ENCODE measurements around the gene AGAP1.
"Not testable (repeated sequence)": the region's sequence is repeated elsewhere in the genome, so short reads cannot be mapped to it uniquely, and the experiment has no call there.

The AGAP1 gene

DNA sequence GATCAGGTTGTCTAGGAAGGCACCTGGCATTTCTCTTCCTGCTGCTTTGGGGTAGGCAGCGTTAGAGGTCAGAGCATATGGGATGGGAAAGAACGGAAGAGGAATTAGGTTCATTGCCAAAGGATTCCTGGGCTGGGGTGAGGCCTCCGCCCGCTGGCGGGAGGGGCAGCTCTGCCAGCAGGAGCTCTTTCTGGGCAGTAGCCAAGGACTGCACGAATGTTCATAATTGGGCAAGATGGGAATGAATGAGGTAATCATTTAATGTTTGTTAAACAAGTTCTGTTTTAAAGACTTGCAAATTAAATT is 253.9 kb downstream of the AGAP1 start:
- DNase-seq = peak; percentile 83

DNA sequence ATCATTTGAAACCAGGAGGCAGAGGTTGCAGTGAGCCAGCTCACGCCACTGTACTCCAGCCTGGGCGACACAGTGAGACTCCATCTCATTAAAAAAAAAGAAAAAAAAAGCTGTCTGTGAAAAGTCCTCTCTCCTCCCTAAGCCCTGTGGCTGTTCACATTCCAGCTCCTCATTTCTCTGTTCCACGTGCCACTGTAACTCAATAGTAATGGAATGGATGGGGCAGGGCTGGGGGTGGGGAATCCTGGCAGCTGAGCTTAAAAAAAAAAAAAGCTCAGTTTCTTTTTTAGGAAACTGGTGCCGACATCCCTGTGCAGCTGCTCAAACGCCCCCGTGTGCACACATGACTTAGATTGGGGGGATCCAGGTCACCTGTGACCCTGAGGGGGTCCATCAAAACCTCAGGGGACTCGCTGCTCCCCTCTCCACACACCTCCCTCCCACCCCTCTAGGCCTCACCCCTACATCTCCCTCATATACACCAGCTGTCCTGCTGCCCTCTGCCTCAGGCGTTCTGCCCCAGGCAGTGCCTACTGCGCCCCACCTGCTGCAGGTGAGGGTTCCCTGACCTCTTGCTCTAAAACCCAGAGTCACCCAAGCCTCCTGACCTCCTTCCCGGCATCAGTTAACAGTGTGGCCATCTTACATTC is 255.4 kb downstream of the AGAP1 start:
- no peak for DNase-seq

DNA sequence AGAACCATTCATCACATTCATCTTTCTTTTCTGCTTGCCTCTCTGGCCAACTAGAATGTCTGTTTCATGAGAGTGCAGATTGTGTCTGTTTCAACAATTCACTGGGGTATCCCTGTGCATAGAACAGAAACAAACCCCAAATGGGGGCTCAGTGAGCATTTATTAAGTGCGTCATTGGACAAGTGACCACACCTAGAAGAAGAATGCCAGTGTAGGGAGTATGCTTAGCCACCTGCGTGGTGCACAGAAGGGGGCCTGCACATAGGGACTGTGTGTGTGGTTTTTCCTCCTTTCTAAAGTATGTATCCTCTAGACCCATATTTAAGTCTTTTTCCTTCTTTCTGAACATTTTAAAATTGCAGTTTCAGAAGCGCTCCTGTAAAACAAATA is 255.9 kb downstream of the AGAP1 start:
- DNase-seq = no peak

DNA sequence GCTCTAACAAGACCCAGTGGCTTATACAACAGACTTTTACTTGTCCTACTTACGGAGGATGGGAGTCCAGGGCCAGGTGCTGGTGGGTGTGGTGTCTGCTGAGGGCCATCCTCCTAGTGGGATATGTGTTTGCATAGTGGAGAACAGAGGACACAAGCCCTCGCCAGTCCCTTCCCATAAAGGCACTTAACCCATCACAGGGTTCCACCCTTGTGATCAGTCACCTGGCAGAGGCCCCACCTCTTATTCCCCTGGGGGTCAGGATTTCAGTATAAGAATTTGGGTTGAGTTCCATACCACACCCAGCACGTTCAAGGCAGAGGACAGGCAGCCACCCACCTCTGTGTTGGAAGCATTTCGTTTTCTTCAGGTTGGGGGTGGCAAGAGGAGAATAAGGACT is 259.0 kb downstream of the AGAP1 start:
- no peak for DNase-seq

DNA sequence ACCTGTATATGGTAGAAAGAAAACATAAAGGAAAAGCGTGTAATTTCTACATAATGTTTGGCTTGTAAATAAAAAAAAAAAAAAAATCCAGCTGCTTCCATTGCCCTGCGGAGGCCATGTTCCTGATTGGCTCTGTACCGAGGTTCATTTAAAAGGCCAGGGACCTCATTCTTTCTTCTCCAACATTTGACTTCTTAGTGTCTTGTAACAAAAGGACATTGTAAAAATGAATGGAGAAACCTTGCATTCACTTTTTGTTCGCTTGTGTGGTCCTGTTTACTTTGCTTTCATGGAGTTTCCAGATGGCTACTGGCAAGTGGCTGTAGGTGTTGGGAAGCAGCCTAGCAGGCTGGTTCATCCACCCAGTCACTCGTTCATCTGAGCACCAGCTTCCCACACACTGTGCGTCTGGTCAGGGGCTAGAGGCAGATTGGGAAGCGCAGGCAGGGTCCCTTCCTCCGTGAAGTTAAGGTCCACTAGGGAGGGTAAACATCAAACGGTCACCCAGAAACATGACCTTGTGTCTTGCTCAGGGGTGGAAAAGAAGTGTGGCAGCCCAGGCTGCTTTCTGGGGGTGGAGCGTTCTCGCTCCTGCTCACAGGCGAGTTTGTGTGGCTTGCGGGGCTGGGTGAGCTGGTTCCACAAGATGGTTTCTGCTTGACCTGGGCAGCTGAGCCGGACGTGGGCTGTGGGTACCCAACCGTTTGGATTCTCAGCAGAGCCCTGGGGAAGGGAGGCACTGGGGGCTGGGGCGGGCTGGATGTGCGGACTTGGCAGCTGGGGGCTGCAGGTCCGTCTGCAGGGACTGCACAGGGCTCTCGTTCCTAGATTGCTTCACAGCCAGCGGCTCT is 260.7 kb downstream of the AGAP1 start:
- no peak for DNase-seq

DNA sequence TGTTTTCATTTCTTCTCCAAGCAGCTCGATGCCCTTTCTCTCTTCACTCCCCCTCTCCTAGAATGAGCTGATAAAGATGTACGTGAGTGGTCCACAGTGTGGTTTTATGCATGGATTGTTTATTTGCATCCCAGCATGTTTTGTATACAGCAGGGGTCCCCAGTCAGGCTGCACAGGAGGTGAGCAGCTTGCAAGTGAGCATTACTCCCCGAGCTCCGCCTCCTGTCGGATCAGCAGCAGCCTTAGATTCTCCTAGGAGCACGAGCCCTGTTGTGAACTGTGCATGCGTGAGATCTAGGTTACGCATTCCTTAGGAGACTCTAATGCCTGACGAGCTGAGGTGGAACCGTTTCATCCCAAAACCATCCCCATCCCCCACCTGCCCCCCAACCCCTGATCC is 262.6 kb downstream of the AGAP1 start:
- DNase-seq = no peak

DNA sequence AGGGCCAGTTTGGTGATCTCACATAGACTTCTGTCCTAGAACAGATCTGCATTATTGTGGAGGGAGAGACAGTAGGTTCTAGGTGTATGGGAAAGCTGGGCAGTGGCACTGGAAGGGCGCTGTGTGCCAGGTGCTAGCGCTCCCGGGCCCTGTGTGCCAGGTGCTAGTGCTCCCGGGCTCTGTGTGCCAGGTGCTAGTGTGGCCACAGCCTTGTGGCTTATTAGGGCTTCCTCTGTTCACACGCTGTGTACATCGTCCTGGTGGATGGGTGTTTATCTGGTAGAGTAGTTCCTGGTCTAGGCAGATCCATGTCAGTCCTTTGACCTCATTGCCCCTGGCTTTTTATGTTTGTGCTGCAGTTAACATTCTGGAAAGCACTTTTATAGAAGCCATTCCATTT is 263.4 kb downstream of the AGAP1 start:
- DNase-seq = no peak

DNA sequence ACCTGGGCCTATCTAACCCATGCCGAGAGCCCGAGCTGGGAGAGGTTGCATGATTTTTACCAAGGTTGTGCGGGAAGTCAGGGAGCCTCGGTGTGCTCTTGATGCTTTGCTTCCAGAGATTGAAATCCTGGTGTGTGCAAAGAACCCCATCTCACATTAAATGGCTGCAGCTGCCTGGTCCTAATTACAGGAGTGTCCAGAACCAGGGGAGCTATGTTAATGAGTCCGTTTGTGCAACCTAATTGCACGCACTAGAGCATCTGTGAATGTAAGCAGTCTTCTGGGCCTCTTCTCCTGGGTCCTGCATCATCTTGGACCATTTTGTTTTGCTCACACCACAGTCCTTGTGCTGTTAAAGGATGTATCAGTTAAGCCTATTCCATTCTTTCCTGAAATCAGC is 263.8 kb downstream of the AGAP1 start:
- DNase-seq = no peak

DNA sequence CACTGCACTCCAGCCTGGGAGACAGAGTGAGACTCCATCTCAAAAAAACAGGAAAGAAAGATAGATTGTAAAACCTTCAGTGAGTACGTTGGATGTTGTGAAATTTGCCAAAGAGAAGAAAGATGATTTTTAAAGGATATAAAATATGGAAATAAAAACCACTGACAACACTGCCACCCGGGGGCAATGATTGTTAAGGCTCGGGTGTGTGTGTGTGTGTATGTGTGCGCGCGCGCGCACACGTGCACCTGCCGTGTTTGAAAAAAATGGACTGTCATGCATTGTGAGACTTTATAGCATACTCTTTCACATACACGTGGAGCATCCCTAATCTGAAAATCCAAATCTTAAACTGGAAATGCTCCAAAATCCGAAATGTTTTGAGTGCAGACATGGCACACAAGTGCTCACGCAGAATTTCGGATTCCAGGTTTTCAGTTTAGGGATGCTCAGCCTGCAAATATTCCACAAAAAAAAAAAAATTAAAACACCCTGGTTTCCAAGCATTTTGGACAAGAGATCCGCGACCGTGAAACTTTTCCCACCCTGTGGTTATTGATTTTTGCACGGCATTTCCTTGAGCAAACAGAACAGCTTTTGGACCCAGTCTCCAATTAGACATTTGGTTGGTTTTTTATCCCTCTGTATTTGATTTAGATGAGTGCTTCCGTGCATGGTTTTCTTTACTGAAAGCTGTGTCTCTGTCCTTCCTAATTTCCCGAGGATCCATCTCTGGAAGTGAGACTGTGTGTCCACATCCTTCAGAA is 269.2 kb downstream of the AGAP1 start:
- DNase-seq = no peak

DNA sequence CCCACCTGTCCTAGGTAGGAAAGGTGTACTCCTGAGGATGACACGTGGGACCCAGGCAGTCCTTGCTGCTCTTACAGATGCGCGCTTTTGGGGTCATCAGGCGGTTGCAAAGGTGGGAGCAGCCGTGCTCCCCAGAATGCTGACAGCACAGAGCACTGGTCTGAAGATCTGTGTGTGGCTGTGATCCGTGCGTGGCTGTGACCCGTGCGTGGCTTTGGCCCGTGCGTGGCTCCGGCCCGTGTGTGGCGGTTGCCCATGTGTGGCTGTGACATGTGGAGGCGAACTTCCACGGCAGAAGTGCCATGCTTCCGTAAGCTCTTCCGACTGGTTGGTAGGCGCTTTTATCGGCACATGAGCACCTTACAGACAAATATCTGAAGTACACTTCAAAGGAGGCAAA is 270.0 kb downstream of the AGAP1 start:
- no peak for DNase-seq

DNA sequence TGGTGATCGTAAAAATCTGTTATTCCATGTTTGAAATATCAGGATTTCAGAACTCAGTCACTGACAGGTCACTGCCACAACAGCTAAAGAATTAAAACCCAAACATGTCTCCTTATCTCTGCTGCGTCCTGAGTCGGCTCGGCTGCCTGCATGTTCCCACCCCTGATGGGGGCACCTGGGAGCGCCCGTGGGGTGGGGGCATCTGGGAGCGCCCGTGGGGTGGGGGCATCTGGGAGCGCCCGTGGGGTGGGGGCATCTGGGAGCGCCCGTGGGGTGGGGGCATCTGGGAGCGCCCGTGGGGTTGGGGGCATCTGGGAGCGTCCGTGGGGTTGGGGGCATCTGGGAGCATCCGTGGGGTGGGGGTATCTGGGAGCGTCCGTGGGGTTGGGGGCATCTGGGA is 270.6 kb downstream of the AGAP1 start:
- not testable (repeated sequence) for DNase-seq

DNA sequence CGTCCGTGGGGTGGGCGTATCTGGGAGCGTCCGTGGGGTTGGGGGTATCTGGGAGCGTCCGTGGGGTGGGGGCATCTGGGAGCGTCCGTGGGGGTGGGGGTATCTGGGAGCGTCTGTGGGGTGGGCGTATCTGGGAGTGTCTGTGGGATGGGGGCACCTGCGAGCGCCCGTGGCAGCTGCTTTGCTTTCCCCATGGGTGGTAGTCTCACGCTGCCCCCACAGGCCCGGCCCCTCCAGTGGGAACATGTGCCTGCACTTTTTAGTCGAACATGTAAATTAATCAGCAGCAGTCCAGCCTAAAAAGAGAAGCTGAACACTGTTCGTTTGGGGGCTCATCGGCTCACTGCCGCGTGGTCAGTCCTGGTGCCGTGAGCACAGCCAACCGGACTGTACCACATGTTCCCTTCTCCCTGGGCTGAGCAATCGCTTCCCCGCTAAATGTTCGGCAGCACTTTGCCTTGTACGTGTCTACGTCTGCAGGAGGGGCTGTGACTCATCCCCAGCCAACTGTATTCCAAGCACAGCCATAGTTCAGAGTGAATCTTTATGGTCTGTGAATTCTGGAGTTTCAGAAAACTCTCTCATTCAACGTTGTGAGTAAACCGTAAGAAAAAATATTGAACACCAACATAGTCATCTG is 271.5 kb downstream of the AGAP1 start:
- DNase-seq = no peak

DNA sequence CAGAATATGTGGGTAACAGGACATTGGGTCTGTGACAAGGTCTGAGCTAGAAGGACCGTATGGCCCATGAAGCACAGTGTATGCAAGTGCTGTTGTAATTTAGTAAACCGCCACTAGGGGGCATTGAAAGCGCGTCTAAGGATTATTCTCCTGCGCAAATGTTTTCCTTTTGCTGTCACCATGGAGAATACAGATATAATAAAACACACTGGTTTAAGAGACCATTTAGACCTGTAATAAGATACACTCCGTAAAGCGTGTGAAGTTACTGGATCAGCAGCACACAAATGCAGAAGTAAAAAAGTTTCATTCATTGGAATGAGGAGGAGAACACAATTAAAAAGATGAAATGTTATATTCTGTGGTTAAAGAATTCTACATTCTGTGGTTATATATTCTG is 272.4 kb downstream of the AGAP1 start:
- peak; percentile 52 for DNase-seq

DNA sequence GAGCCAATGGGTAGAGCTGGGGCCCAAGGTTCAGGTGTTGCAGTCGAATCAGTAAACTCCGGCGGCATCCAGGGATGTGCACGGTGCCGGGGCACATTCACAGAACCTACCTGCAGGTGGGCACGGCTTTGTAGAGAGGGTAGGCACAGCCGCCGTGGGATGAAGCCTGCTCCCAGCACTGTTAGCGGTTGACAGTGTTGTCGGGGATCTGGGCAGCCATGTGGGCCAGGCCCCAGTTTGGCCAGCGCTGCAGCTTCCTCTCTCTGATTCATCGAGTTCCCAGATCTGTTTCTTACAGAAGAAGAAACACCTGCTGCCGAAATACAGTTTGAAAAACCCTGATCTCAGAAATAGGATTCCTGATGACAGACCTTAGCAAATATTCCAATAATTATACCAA is 274.8 kb downstream of the AGAP1 start:
- DNase-seq = no peak

DNA sequence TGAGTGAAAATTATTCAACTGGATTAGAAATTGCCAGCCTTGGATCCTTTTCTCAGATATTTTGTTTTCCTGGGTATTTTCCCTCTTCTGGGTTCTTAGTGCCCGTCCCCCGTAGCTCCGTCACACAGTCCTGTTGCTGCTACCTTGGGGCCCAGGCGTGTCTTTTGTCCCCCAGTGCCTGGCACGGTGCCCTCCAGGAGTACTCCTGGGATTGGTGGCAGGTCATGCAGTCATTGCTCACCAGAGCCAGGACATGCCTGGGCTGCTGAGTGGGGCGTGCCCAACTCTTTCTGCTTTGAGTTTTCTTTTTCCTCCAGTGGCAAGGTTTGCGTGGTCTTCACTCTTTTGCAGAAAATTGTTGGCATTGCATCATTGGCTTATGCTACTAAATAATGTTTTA is 275.2 kb downstream of the AGAP1 start:
- DNase-seq = no peak

DNA sequence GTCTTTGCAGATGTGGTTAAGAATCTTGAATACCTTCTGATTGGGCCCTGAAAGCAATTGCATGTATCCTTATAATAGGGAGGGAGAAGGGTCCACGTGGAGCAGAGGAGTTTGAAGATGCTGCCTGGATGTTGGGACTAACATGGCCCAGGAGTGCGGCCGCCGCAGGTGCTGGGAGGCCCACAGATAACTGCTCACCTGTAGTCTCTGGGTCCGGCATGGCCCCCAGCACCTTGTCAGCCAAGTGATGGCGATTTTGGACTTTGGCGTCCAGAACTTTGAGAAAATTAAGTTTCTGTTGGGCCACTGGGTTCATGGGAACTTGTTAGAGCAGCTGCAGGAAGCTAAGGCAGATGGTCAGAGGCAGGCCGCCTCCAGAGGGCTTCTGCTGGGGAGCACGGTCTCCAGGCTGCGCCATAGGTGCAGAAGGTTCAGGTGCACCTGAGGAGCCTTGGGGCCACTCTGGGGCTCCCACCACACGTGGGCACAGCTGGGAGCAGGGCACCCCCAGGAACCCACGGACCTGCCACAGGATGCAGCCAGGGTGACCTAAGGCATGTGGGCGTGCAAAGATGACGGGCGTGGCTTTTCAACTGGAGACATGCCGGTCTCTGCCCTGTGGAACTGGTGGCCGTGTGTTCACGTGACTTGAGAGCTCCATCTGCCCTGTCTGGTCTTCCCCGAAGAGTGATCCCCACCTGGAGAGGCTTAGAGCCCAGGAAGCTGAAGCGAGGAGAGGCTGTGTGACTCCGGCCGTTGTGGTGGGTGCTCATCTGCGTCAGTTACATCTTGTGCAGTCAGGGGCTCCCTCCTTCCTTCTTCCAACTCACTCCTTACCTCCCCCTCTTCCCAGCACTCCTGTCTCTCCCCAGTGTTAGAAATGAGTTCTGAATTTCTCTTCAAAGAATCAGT is 277.3 kb downstream of the AGAP1 start:
- DNase-seq = no peak

DNA sequence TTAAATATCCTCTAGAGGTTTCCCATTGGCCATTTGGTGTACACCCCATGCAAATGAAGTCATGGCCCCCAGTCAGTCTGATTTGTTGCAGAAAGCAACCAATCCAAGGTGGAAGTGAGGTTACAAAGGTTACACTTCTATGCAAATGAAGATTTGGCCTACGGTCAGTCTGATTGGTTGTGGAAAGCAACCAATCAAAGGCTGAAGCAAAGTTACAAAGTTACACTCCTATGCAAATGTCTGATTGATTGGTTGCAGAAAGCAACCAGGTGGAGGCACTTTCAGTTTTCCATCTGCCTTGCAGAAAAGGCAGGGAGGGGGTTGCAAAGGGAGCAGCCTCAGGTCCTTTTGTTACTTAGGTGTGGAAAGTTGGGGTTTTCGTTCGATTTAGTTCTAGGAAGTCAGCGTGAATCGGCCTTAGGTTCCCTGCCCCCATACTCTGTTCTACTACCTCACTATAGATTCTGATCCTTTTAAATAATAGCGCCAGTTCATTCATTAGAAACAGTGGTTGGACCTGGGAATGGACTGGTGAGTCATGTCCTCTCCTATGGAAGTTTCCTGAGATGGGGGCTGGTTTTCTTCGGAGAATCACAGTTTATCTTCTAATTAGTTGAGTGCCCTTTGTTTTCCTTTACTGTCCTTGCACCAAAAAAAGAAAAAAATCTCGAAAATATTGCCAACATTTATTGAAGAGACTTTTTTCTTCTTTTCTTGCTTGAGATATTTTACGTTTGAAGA is 279.5 kb downstream of the AGAP1 start:
- no peak for DNase-seq

DNA sequence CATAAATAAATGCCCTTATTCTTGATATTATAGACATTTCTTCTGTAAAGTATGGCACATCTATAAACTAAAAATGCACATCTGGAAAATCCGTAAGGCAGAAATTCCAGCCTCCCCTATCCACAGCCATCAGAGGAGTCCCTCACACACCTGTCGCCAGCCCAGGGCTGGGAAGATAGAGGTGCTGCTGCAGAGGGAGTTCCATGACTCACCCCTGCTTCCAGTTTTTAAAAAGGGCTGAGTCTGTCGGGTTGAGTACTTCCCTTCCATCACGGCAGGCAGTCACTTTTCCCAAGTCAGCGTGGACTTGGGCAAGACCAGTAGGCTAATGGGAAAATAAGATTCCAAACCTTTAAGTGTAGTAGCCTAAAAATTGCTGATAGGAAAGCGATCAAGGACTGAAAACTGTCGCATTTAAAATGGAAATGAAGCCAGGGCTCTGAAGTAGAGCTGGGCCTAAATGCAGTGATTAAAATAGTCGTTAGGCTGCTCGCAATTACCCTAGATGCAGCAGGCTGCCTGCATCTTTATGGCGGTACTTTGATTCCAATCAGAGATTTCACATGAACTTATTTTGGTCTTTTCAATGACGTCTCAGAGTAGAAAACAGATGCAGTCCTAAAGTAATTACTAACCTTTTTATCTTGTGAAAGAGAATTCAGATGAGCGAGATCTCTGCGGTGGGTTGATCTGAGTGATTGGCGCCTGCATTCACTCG is 280.5 kb downstream of the AGAP1 start:
- DNase-seq = no peak

DNA sequence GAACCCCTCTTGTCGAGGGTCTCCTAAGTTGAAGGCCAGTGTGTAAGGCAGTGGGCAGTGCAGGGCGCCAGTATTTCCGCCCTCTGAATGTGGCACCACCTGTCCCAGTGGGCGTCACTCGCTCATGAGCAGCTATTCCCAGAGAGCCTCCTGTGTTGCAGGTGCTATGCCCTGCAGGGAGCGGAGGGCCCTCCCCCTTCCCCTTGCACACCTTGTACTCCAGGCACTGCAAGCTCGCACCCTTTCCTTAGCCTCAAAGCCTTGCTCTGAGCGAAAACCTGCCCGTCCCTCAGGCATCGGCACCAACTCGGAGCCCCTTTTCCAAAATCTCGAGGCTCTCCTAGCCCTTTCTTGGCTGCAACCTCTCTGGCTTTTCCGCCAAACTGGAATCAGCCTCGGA is 282.7 kb downstream of the AGAP1 start:
- peak; percentile 4 for DNase-seq

DNA sequence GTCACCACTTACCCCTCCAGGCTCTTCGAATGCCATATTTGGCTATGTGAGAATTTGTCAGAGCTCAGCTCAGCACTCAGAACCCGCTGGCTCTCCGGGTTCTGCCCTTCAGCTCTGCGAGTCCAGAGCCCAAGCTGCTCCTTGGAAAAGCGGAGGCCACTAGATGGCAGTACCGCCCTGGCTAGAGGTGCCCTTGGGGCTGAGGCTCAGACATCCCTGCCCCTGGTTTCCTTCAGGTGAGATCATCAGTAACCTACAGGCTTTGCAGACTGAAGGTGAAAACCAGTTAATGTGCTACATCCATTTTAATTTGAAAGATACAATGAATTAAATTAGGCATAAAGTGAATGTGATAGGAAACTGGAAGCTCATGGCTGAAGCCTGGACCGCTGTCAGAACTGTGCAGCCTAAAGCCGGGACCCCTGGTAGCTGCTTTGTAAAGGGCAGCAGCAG is 285.6 kb downstream of the AGAP1 start:
- DNase-seq = peak; percentile 60

DNA sequence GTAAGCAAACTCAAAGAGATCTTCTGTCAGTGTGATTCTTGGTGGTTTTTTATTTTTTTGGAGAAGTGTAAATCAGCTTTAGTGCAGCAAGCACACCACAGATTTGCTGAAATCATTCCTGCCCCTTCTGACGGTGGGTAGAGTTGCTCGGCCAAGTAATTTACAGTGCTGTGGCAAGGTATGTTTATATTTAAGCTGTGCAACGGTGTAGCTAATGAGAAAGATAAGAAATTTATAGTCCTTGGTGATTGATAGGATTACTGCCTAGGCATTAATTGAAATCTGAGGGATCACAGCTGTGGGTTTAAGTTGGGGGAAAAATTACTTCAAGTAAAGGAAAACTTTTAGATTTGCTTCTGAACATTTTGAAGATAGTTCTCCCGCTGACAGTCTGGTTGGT is 286.6 kb downstream of the AGAP1 start:
- DNase-seq = no peak
